ENCODE results near the gene TRAPPC3L.

The TRAPPC3L gene

GRCh38 chr6:116476002-116476678 lies 69.3 kb downstream of the TRAPPC3L start:
- DNase-seq (ENCODE audit: low read depth) = no peak
- TF ChIP-seq, protein P1, sequence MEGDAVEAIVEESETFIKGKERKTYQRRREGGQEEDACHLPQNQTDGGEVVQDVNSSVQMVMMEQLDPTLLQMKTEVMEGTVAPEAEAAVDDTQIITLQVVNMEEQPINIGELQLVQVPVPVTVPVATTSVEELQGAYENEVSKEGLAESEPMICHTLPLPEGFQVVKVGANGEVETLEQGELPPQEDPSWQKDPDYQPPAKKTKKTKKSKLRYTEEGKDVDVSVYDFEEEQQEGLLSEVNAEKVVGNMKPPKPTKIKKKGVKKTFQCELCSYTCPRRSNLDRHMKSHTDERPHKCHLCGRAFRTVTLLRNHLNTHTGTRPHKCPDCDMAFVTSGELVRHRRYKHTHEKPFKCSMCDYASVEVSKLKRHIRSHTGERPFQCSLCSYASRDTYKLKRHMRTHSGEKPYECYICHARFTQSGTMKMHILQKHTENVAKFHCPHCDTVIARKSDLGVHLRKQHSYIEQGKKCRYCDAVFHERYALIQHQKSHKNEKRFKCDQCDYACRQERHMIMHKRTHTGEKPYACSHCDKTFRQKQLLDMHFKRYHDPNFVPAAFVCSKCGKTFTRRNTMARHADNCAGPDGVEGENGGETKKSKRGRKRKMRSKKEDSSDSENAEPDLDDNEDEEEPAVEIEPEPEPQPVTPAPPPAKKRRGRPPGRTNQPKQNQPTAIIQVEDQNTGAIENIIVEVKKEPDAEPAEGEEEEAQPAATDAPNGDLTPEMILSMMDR (IDR thresholded peaks at IDR 0.05; ENCODE audit: control insufficient read depth, insufficient read depth, low read depth, low read length, missing control alignments) = no peak
- H3K4me3 ChIP-seq (ENCODE audit: control insufficient read depth, low read depth, low read length) = no peak overlapping the region

DNA sequence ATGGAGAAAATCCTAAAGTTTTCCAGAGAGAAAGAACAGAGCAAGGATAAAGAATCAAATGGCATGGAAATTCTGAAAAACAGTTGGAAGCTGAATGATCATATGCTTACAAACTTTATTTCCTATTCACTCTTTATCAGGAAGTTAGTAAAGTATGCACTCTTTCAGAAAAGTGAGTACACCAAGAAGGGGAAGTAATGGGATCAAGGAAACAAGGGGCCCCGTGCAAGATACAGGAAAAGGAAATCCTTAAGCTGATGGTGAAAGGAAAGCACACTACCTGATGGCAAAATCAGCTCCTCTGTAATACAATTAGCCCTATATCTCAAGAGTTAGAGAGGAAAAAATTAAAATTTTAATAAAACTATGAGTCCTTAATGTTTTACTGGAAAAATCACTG lies 70.3 kb downstream of the TRAPPC3L start:
- TF ChIP-seq, protein P1 (IDR thresholded peaks at IDR 0.05; ENCODE audit: control insufficient read depth, insufficient read depth, low read depth, low read length, missing control alignments) = no peak
- H3K4me3 ChIP-seq (ENCODE audit: control insufficient read depth, low read depth, low read length) = no peak overlapping the region
- no peak for DNase-seq (ENCODE audit: low read depth)

GRCh38 chr6:116472706-116473105 lies 72.8 kb downstream of the TRAPPC3L start:
- TF ChIP-seq, protein P1 (IDR thresholded peaks at IDR 0.05; ENCODE audit: control insufficient read depth, insufficient read depth, low read depth, low read length, missing control alignments) = no peak
- no peak for DNase-seq (ENCODE audit: low read depth)
- H3K4me3 ChIP-seq (ENCODE audit: control insufficient read depth, low read depth, low read length) = no peak overlapping the region

DNA sequence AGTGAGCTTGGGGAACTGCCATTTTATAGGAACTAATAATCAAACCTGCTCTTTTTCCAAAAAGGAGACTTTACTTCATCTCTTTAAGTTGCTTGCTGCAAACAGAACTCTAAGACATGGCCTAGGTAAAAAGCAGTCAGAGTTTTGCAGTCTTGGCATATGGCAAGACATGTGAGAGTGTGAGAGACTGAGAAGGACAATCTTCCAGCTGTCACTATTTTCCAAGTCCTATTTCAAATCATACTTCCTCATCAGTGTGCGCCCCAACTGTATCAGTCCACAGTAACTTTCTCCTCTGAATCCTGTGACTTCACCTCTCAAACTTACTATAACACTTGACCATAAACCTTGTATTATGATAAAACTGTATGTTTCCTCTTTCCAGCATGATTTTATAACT lies 74.0 kb downstream of the TRAPPC3L start:
- H3K4me3 ChIP-seq (ENCODE audit: control insufficient read depth, low read depth, low read length) = no peak overlapping the region
- no peak for DNase-seq (ENCODE audit: low read depth)
- TF ChIP-seq, protein P1 (IDR thresholded peaks at IDR 0.05; ENCODE audit: control insufficient read depth, insufficient read depth, low read depth, low read length, missing control alignments) = no peak

DNA sequence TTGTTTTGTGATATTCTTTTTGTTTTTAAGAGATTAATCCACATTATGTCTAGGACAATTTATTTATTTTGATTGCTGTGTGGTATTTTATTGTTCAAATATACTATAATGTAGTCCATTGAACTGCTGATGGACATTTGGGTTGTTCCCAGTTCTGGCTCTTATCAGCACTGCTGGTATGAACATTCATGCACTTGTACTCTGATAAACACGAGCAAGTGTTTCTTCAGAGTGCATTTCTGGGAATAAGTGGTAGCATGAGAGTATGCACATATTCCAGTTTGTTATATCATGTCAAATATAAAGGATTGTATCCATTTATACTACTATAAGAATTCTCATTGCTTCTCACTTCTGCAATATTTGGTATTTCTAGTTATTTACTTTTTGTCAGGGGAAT lies 77.2 kb downstream of the TRAPPC3L start:
- TF ChIP-seq, protein P1 (IDR thresholded peaks at IDR 0.05; ENCODE audit: control insufficient read depth, insufficient read depth, low read depth, low read length, missing control alignments) = no peak
- H3K4me3 ChIP-seq (ENCODE audit: control insufficient read depth, low read depth, low read length) = no peak overlapping the region
- no peak for DNase-seq (ENCODE audit: low read depth)

DNA sequence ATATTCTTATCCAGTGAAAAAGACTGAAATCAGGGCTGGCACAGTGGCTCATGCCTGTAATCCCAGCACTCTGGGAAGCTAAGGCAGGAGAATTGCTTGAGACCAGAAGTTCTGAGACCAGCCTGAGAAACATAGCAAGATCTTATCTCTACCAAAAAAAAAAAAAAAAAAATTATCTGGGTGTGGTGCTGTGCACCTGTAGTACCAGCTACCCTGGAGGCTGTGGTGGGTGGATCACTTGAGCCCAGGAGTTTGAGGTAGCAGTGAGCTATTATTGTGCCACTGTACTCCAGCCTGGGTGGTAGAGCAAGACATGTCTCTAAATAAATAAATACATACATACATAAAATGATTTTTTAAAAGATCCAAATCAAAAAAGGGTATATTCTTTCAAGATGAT lies 78.0 kb downstream of the TRAPPC3L start:
- no peak overlapping the region for H3K4me3 ChIP-seq (ENCODE audit: control insufficient read depth, low read depth, low read length)
- no peak for DNase-seq (ENCODE audit: low read depth)
- TF ChIP-seq, protein P1 (IDR thresholded peaks at IDR 0.05; ENCODE audit: control insufficient read depth, insufficient read depth, low read depth, low read length, missing control alignments) = no peak
